Islet precursor cell (in vitro differentiated cells): Measurements from ENCODE around the gene ACTL6B.
A peak's percentile ranks its signal among the peaks of the same experiment; 100 is the strongest.

Source experiments
- DNase-seq: peaks from one replicate; pipeline ENCODE4 v3.0.0-alpha.2; 2018

ACTL6B gene

GRCh38 chr7:100683659-100684533 lies 27.6 kb upstream of the ACTL6B start:
- no peak for DNase-seq

GRCh38 chr7:100682991-100683658 lies 26.9 kb upstream of the ACTL6B start:
- no peak for DNase-seq

GRCh38 chr7:100682228-100682741 lies 26.0 kb upstream of the ACTL6B start:
- peak; percentile 73 for DNase-seq

- DNase-seq: no peak
Observed at GRCh38 chr7:100681491-100682227, 25.4 kb upstream of the ACTL6B start.

GRCh38 chr7:100680576-100681271 lies 24.5 kb upstream of the ACTL6B start:
- no peak for DNase-seq

- DNase-seq: no peak
Observed at GRCh38 chr7:100679927-100680575, 23.8 kb upstream of the ACTL6B start.

- no peak for DNase-seq
Observed at GRCh38 chr7:100679129-100679926, 23.1 kb upstream of the ACTL6B start.

GRCh38 chr7:100678291-100678984 lies 22.2 kb upstream of the ACTL6B start:
- DNase-seq: no peak

GRCh38 chr7:100677308-100678267 lies 21.3 kb upstream of the ACTL6B start:
- no peak for DNase-seq

- DNase-seq: no peak
Observed at GRCh38 chr7:100676501-100677306, 20.5 kb upstream of the ACTL6B start.

GRCh38 chr7:100675581-100676350 lies 19.5 kb upstream of the ACTL6B start:
- peak; percentile 80 for DNase-seq

- DNase-seq: no peak
Observed at GRCh38 chr7:100675105-100675451, 18.8 kb upstream of the ACTL6B start.

GRCh38 chr7:100674411-100675104 lies 18.3 kb upstream of the ACTL6B start:
- DNase-seq: no peak

- no peak for DNase-seq
Observed at GRCh38 chr7:100673942-100674410, 17.7 kb upstream of the ACTL6B start.

- peak; percentile 99 for DNase-seq
Observed at GRCh38 chr7:100673302-100673941, 17.2 kb upstream of the ACTL6B start, which contains the start of gene GNB2. GNB2 (plus strand) TSS chr7:100673740; CDS start chr7:100676266, 2,526 bp downstream.
